ENCODE measurements around the gene LAMTOR1.

The LAMTOR1 gene

DNA sequence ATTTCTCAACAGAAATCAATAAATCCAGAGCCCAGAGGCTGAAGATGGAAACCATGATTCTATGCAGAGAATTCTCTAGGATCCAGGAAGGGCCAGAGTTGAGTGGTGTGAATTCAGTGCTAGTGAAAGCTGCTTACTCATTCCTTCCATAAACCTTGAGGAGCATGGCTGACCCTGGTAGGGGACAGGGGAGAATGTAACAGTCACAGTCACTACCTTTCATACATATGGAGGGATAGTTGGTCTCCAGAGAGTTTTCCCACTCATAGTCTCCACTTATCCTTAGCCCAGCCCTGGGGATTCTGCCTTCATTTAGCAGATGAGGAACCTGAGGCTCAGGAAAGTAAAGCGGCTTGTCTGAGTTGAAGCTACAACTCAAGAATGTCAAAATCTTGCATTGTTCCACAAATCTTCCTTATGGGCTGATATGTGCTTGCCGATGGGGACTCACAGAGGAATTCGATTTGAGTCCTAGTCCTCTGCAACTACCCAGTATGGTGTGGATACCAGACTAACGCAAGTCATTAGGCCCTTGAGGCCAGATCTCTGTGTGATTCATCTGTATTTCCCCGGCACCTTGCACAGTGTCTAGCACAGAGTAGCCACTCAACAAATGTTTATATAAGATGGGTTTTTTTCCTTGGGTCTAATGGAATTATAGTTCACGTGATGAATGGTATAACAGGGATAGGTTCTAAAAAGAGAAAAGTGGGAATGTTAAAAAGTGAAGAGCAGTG is 13.1 kb upstream of the LAMTOR1 start:
- no peak for DNase-seq

DNA sequence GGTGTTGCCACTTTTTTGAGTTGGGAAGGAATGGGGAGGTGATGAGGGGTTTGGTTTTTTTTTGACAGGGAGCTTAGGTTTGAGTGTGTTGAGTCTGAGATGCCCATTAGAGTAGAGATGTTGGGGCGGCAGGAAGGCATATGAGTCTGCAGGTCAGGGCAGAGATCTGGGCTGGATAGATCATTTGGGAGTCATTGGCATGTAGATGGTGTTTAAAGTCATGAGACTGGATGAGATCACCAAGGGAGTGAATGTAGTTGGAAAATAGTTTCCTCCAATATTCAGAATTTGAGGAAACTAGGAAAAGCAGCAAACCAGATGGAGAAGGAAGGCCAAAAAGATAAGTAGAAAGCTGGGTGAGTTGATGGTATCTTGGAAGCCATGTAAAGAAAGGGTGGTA is 11.5 kb upstream of the LAMTOR1 start:
- no peak for DNase-seq

DNA sequence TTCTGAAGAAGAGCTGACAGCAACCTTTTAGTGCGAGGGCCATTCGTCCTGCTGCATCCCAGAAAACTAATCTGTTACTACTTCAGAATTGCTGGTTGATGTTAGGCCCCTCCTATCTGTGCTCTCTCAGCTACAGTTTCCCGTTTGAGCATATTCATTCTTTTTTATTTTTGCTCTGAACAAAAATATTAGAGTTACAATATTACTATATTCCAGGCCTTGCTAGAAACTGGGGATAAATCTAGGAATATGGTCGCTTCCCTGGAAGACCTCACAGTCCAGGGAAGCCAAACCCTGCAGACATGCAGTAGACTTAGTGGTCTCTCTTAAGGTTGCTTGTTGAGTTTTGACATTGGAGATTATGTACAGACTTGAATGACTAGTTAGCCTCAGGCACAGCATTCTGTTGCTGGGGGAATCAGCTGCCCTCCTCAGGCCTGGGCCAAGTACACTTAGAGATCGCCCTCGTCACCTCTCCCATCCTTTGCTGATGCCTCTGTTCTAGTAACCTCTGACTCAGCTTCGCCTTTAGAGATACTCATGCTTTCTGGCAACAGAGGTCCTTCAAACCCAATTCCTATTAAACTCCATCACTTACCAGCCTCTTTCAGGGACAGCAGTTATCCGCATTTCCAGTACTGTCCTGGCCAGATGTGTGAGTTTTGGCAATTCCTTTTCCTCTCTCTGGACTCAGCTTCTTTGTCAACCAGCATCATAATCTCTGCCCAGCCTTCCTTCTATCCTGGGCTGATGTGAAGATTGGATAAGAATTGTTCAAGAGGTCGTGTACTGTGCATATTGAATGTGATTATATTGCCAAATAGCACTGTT is 10.1 kb upstream of the LAMTOR1 start:
- no peak for DNase-seq

DNA sequence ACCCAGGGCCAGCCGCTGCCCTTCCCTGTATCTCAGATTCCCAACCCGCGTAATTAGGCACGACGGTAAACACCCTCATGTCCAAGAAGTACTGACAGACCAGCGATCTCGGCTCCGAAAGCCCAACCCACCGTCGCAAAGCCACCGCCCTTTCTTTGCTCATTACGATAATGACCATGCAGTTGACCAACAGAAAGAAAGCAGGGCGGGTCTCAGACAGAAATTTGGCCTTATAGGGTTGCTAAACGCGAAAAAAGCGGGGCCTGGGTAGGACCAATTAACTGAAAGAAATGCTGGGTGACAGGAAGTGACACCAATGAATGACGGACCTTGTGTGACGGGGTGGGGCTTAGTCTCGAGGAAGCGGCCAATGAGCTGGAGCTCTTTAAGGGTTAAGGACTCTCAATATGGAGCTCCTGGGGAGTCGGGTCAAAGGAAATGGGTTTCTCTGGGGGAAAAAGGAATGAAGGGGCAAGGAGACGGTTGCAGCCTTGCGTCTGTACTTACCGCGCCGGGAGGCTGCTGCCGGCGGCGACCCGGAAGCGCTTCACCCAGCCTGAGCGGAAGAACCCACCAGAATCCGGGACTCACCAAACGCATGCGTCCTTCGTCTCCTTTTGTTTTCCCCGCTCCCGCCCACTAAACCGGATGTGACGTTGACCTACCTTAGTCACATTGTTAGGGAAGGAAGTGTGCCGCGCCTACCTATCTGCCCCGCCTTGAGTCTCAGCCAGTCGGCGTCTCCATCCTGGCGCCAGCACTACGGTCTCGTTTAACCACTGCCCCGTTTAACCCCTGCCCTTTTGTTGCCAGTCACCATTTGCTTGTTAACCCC is 9.3 kb upstream of the LAMTOR1 start, which contains the start of gene ANAPC15:
Gene ANAPC15, minus strand, starts transcription at position 553 of the 835 bp plus-strand sequence. CDS start 1,419 bp downstream, outside the sequence.
- peak; percentile 98 for DNase-seq

DNA sequence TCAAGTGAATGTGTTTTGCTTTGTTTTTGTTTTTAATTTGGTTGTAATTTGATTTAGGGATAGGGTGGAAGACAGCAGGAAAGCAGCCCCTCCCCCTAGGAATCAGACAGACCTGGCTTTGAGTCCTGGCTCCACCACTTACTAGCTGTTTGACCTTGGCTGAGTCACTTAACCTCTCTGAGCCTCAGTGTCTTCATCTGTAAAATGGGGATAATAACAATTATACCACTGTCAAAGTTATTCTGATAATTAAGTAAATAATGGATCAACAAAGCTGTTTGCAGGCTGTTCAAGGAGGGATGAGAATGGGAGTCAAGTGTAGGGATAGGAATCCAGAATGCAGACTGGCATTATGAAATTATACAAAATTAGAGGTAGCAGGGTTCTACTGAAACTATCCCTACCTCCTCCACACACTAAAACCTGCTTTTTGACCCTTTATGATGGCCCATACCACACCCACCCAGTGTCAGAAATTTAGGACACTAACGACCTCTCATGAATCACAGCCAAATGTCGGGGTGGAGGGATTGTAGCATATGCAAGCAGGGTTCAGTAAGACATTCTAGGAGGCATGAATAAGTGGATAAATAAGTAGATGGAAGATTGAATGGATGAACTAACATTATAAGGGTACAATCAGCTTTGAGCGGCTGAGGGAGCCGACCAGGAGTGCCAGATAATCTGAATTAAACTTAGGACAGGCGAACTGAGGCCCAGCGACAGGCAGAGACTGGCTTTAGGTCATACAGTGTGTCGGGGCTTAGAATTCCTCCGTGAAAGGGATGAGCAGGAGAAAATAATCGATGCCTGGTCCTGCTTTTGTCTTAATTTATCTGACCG is 8.4 kb upstream of the LAMTOR1 start:
- no peak for DNase-seq

DNA sequence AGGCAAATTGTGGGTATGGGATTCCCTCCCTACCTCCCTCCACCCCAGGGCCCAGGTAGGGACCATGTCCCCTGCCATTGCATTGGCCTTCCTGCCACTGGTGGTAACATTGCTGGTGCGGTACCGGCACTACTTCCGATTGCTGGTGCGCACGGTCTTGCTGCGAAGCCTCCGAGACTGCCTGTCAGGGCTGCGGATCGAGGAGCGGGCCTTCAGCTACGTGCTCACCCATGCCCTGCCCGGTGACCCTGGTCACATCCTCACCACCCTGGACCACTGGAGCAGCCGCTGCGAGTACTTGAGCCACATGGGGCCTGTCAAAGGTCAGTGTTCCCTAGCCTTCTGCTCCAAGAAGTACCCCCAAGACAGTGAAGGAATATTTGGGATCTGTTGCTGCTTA is 2.8 kb upstream of the LAMTOR1 start, which contains the start of gene TOMT:
Gene TOMT, plus strand, starts transcription at position 37 of the 400 bp plus-strand sequence. Its CDS starts 28 bp downstream, at position 65.
- no peak for DNase-seq

DNA sequence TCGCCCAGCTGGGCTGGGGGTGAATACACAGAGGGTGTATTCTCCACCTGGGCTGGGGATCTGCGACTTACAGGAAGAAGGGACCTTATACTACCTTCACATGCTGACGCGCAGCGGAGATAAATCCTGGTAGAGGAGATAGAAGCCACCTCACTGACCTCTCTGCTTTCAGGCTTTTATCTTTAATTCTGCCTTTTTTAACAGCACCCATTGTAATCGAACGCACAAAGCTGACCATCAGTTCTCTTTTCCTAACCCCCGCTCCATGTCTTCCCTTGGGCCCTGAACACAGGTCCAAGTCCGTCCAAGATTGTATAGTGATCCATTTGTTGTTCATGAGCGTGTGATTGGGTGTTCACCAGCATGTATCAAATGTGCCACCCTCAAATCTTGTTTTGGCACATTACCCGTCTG is 664 bp upstream of the LAMTOR1 start:
- no peak for DNase-seq

DNA sequence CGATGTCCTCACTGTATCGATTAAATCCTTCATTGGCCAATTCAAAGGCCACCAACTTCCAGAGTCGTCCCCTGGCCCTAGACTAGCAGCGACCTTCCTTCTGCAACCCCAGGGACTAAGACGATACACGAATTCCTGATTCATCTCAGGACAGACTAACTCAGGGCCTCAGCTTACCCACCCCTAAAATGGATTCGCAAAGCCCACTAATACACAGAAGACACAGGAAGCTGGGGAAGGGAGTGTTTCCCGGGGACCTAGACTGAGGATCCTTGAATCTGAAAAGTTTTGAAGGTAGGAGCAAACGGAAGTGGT is 509 bp downstream of the LAMTOR1 start:
- DNase-seq, result no peak

DNA sequence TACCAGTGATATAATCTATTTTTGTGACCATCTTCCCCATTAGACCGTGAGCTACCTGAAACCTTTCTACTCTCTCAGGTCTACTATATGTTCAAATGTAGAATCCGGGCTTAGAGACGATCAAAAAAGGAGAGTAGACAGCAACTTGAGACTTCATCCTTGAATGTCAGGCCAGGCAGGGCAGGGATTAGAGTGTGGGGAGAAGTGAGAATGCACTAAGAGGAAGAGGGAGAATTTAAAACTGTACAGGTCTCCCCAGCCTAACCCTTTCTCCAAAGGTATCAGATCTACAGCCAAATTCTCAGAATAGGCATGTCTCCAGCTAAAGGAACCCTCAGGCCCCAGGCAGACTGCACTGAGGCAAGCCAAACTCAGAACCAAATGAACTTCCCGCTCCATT is 935 bp downstream of the LAMTOR1 start:
- no peak for DNase-seq

DNA sequence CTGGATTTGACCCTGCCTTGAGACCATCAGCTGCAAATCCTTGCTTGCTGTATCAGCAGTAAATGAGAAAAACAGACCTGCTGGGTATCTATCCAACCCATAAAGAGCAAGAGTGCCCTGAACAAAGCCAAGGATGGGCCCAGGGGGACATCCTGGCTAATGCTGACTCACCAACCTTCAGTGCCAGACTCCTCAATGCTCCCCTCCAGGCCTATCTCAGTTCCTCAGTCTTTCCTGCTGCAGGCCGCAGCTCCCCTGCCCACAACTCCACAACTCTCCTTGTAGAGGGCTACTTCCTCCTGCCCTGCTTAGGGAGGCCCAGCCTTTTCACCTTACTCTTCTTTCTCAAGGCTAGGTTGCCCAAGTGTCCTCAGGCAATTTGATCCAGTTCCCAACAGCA is 2.6 kb downstream of the LAMTOR1 start:
- no peak for DNase-seq

DNA sequence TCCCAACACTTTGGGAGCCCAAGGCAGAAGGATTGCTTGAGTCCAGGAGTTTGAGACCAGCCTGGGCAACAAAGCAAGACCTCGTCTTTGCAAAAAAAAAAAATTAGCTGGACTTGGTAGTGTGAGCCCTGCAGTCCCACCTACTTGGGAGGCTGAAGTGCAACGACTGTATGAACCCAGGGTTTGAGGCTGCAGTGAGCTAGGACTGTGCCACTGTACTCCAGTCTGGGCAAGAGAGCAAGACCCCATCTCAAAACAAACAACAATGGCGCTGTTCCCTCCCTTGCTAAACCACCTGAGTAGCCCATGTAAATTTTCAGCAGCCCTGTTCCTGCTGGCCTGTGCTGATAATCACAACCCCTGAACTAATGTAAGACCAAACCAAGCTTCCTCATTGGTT is 3.1 kb downstream of the LAMTOR1 start:
- no peak for DNase-seq

DNA sequence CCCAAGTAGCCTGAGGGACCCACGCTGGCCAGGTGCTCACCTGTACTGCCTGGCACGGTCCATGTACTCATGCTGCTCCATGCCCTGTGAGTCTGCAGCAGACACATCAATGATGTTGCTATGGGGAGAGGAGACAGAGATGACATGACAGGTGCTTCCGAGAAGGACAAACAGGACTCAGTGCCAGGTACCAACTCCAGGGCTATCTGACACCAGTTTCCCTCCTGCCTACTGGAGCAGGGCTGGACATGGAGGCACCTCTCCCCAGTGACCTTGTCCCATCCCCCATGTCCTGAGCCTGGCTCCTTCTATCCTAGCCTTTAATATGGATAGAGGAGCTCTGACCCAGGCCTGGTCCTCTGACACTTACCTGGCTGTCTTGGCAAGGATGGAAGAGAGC is 4.4 kb downstream of the LAMTOR1 start:
- DNase-seq, result no peak

DNA sequence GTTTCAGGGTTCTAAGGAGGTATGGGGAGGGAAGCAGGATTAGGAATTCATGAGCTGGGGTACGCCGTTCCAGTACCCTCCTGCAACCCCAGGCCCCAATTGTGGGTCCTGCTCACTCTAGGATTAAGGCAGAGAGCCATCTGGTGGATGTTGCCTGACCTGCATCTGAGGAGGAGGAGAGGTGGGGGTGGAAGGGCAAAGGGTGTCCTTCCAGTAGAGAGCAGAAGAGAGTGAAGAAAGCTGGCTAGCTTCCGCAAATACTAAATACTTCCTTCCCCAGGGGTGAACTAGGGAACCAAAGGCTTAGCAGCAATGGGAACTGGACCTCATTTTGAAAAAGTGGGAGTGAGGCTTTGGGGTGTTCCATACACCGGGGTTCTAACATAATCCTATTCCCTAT is 11.8 kb downstream of the LAMTOR1 start:
- peak; percentile 71 for DNase-seq

DNA sequence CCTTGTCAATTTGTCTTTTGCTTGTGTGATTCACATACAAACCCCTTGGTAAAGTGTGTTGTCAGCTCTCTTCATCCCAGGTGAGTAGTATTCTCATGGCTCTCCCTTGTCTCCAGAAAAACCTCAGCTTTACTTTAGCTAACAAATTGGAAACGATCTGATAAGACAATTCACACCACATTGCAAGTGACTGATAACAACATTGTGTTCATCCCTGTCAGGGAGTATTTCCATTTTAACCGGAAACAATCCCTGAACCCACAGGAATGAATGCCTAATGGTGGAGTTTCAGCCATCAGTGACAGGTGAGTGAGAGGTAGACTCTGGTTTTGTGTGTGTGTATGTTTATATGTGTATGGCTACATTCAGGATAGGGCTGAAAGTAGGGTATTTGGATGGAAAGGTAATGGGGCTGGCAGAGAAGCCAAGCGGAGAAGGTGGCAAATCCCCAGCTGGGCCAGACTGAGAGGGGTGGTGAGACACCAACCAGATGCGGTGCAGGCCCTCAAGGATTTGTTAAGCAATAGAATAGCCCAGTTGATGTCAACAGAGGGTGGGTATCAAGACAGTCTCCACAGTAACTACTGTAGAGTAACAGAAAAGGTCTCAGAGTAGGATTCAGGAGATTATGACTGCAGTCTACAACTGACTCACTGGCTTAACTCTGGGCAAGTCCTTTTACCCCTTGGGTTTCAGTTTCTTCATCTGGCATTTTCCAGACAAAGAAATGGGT is 14.9 kb downstream of the LAMTOR1 start:
- DNase-seq, result no peak

DNA sequence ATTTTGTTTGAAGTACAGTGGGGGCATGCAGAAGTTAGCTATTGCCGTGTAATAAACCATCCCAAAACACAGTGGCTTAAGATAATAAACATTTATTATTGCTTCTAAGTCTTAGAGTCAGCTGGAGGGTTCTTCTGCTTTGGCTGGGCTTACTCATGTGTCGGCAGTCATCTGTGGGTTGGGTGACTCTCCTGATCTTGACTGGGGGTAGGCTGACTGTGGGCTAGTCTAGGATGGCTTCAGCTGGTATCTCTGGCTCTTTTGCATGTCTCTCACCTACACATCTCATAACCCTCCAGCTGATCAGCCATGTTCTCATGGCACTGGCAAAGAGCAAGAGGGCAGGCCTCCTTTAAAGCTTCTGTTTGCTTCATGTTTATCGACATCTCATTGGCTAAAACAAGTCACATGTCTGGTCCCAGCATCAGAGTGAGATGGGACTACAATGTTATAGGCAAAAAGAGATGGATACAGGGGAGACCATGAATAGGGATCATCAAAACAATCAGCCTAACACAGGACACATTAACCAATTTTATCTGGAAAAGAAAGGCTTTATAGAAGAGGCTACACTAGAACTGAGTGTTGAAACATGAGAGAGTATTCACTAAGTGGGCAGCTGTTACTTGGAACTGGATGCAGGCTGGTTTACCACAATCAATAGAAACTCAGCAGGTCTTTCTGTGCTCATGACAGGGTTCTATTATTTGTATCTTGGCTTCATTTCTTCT is 17.3 kb downstream of the LAMTOR1 start:
- DNase-seq, result no peak

DNA sequence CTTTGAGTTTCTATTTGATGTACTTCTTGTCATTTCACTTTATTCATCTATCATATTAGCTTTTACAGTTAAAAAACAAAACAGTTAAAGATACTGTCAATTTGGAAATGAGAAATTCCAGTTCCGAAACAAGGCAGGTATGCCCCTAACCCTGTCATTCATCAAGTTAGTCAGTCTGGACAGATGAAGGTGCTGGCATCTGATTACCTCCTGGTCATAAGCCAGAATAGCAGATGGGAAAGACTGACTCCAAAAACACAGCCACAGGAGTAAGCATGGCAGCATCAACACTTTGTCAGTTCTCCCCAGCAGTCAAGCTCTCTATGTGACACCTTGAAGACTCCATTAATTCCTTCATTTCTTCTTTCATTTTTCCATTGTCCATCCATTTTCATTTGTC is 18.1 kb downstream of the LAMTOR1 start:
- DNase-seq, result no peak

DNA sequence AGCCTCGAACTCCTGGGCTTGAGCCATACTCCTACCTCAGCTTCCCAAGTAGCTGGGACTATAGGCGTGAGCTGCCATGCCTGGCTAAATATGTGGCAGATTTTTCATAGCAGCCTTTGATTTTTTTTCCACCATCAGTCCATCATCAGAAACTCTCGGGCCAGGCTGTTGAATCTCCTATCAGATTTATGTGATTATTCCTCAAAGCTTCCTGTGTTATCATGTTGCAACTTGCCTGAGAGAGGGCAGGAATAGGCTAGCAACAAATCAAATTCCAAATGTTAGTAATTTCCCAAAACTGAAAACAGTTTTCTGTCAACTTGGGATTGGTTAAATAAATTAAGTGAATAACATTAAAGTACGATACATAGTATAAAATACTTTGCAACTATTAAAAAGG is 19.0 kb downstream of the LAMTOR1 start:
- no peak for DNase-seq

DNA sequence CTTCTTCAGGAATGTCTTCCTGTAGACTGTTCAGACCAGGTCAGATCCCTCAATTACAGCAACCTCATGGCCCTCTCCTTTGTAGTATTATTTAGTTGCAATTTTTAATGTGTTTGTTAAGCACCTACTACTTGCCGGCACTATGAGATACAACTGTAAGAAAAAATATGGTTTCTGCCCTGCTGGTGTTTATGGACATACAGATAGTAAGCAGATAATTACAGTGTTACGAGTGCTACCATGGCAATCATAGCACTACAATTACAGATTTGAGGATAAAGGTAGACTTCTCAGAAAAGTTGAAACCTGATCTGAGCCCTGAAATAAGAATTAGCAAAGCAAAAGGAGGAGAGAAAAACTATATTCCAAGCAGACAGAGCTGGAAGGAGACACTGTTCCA is 19.7 kb downstream of the LAMTOR1 start:
- no peak for DNase-seq

DNA sequence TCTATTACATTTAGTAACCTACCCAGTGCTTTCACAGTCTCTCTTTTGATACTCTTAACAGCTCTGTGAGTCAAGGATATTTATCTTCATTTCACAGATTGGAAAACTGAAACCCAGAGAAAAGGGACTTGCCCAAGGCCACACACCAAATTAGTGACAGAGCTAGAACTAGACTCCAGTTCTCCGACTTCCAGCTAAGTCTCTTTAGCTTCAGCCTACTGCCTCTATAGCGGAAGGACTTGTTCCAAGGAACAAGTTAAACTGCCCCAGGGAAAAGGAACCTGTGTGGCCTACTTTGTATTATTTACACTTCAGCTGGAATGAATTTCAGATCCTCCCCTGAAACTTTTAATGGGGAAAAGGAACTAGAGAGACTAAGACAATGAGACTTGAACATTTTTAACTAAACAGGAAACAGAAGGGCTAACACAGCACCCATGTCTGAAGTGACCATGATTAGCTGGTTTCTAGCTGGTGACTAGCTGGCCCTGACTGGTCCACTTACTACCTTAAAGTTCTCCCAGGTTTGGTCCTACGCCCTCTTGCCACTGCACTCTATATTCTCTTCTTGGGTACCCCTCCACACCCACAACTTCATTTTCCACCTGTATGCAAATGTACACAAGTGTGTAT is 21.2 kb downstream of the LAMTOR1 start:
- DNase-seq, result no peak

DNA sequence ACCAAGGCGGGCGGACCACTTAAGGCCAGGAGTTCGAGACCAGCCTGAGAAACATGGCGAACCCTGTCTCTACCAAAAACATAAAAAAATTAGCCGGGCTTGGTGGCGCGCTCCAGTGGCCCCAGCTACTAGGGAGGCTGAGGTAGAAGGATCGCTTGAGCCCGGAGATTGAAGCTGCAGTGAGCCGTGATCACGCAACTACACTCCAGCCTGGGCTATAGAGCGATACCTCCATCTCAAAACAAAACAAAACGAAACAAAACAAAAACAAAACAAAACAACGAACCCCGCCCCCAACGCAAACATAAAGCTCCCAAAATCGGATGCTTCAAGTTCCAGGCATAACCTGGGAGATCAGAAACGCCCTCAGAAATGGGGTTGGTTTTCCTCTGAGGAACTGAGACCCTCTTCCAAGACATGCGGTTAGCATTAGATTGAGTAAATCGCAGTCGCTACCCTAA is 21.9 kb downstream of the LAMTOR1 start:
- DNase-seq, result no peak
